Head of caudate nucleus (tissue), 42 donors: Measurements from ENCODE around the gene NPIPB4.
"Not testable (repeated sequence)": the region's sequence is repeated elsewhere in the genome, so short reads cannot be mapped to it uniquely, and the experiment has no call there.

Source experiments
- DNase-seq, 42 donors: peaks; one replicate each; pipeline versions ENCODE4 v3.0.0 to v3.0.0-alpha.2; 2020 to 2021; ENCODE audit warnings: mixed read lengths in 7 of 42
- intact Hi-C: fragments of 100-400 bp; cut with DNase I; formaldehyde crosslinking; loops from one replicate; pipeline ENCODE4 v1.15.0; 2022

NPIPB4 gene

DNA sequence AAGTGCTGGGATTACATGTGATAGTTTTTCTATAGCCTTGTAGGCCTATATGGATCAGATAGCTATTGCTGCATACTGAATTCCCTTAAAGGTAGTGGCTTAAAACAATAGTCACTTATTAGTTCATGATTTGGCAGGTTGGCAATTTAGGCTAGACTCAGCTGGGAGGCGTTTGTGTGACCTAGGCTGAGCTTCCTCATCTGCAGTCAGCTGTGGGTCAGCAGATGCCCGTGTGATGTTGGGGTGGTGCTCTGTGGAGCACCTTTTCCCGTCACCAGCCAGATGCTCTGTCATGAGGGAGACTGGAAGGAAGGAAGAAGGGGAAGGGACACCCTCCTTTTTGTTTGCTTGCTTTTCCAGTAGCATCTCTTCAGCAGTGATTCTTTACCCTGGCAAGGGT, 64.2 kb downstream of the NPIPB4 start:
- DNase-seq, intact Hi-C loops: not testable (repeated sequence)

DNA sequence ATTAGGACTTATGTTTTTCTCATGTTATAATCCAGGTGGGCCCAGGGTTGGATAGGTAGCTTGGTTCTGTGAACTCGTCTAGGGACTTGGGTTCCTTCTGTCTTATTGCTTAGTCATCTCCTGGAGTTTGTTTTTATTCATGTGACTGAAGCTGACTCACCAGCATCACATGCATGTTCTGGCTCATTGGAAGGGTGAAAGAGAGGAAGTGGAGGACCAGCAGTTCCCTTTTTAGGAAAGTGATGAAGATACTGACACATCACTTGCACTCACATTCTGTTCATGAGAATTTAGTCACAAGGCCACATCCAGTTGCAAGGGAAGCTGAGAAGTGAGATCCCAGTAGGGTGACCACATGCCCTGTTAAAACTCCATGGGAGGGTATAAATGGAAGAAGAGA, 67.0 kb downstream of the NPIPB4 start:
- intact Hi-C loops, DNase-seq: not testable (repeated sequence)
